Dermis microvascular lymphatic vessel endothelial cell (primary cell): ENCODE results near the gene CNGA1. TPM values are rescaled to one million over a fixed set of nuclear protein-coding genes. Genes with fewer than 3 reads are reported as not detected.

Experiments used
- DNase-seq, 2 donors: peaks; one replicate each; pipeline versions ENCODE4 v3.0.0 to v3.0.0-alpha.2; 2010; ENCODE audit warnings: low read depth in 2 of 2
- total RNA-seq: library from RNA; depleted of rRNA; stranded (reverse); fragments of >200 nt; gene quantifications from 2 replicates; pipeline ENCODE4 v1.2.1, GENCODE V29; 2014

Gene CNGA1
- not detected in 2 replicates for total RNA-seq

DNA sequence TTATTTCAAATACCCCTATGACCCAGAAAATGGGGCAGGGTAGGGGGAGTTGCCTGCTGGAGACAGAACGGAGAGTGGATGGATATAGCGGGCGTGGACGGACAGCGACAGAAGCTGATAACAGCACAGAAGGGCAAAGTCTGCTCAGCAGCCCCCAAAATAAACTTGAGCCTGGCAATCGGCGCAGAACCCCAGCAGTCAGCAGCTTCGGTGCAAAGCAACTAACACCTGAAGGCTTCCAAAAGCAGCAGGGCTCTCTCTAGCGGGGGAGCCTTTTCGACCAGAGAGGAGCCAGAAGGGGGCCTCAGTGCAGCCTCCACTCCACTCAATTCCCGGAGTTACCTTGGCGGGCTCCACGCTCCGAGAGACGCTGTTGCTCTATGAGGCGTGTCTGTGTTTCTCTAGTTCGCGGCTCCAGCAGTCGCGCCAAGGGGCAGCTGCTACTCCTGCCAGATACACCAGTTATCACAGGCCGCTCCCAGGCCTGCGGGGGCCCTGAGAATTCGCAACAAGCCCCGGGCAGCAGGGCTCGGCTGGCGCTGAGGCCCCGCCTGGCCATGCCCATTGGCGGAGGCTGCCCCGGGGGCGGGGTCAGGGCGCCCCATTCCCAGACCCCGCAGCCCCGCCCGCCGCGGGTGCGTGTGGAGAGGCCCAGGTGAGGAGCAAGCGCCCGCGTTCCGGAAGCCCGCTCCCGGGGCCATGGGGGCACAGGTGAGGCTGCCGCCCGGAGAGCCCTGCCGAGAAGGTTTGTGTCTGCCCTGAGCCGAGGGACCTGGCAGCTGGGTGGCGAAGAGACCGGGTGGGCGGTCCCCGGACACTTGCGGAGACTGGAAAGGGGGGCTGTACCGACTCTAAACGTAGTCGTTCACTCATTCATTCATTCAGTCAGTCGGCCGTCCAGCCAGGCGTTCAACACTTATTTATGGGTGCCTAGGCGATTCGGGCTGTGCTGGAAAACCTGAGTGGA, at the start of gene CNGA1, which contains the start of gene NIPAL1:
TSS of gene CNGA1 (minus strand) at position 541 of the 967 bp plus-strand sequence. CDS start 63,992 bp downstream, outside the sequence.
TSS of gene NIPAL1 (plus strand) at position 632 of the 967 bp plus-strand sequence. CDS start at position 700, 68 bp downstream.
- DNase-seq = peak in 1 of 2 donors; percentile 56

DNA sequence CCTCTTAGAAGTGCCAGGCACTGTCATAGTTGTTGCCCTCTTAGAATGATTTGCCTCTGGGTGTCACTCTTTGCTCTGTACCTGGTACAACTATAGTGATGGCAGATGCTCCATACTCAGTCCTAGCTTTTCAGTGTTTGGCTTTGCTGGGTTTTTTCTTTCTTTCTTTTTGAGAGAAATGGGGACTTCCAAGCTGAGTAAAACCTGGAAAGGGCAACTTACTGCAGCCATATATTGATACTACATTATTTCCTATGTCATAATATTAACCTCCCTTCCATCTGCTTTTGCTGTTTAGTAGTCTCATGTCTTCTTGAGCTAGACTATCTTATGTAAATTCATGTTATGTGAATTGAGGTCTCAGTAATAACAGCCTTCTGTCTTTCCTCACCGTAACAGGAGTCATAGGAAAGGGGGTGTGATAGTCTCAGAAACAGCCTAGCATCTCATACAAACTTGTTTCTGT, 49.1 kb upstream of the CNGA1 start:
- DNase-seq = no peak

GRCh38 chr4:48064349-48064748, 47.9 kb upstream of the CNGA1 start:
- no peak for DNase-seq

- no peak for DNase-seq
Measured at GRCh38 chr4:48058617-48059530, 42.4 kb upstream of the CNGA1 start.

DNA sequence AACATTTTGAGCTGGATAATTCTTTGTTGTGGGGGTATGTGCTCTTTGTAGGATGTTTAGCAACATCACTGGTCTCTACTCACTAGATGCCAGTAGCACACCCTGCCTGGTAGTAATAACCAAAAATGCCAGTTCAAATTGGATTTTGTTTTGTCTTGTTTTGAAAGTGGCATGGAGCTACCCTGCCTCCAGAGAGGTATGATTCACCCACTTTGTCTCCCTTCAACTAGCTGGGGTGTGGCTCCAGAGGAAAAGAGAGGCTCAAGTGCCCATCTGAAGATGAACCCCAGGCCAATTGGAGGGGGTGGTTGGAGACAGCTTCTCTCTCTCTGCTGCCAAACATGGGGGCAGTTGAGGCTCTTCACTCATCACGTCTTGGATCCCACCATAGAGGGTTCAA, 34.6 kb upstream of the CNGA1 start:
- DNase-seq = no peak

DNA sequence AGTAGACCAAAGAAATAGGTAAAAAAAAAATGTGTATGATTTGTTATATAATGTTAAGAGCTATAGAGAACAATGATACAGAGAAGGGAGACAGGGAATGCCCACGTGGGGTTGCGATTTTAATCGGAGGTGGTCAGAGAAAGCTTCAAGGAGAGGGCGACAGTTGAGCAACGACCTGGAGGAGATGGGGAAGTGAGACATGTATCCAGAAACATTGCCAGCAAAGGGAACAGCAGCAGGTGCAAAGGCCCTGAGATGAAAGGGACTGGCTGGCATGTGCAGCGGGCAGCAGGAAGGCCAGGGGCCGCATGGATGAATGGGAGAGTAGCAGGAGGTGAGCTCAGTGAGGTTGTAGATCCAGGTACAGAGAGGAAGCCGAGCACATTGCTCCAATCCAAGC, 33.0 kb upstream of the CNGA1 start:
- DNase-seq = no peak

DNA sequence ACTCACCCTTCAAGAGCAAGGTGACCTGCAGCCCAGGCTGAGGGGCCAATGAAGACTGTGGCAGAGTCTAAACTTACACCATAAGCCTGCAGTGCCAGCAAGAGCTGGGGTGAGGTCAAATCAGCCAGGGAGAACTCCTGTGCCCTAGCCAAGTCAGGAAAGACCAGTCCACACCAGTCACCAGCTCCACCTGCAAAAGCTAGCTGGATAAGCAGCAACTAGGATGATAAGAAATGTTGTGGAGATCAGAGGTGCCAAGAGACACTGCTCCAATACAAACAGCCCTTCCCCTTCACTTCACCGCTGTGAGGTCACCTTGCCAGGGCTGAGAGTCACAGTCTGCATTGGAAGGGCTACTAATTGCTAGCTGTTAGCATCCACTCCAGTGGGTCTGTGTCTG, 31.4 kb upstream of the CNGA1 start:
- DNase-seq = no peak

GRCh38 chr4:48047421-48047844, 31.0 kb upstream of the CNGA1 start:
- DNase-seq = no peak

- DNase-seq = no peak
Measured at GRCh38 chr4:48046059-48046458, 29.6 kb upstream of the CNGA1 start.

- DNase-seq = no peak
Measured at GRCh38 chr4:48044298-48044697, 27.8 kb upstream of the CNGA1 start.

- no peak for DNase-seq
Measured at GRCh38 chr4:48043504-48043903, 27.0 kb upstream of the CNGA1 start.

DNA sequence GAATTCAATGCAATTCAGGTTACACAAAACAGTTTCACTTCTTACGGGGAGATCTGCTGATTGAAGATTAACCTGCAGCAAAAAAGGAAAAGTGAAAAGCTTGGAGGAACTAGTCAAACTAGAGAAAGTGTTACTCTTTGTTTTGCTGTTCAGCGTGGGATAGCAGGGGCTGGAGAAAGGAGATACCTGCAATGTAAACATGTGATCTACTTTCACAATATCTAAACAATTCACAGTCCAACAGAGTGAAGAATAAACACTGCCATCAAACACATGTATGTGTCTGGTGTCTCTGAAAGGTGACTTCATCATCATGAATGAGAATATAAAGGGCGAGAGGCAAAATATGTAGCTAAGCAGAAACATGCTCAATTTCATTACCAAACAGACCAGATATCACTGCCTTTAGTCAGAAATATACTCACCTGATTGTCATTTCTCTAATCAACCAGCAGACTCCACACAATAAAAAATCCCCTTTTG, 26.5 kb upstream of the CNGA1 start:
- DNase-seq = no peak

DNA sequence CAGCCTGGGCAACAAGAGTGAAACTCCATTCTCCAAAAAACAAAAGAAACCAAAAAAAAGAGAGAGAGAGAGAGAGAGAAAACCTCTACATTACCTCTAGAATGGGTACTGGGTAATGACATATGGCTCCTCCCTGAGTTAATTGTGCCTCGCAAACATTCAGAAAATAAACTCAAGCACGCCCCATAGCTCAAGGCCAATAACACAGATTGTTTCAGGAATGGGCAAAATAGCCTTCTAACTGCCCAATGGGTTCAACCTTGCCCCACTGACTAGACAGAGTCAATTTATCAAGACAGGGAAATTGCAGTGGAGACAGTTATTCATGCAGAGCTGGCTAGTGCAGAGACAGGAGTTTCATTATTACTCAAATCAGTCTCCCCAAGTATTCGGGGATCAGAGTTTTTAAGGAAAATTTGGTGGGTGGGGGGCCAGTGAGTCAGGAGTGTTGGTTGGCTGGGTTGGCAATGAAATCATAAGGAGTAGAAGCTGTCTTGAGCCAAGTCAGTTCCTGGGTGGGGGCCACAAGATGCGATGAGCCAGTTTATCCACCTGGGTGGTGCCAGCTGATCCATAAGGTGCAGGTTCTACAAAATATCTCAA, 25.2 kb upstream of the CNGA1 start:
- no peak for DNase-seq

- no peak for DNase-seq
Measured at GRCh38 chr4:48039561-48039960, 23.1 kb upstream of the CNGA1 start.

- no peak for DNase-seq
Measured at GRCh38 chr4:48038666-48039065, 22.2 kb upstream of the CNGA1 start.

GRCh38 chr4:48037117-48037462, 20.6 kb upstream of the CNGA1 start:
- no peak for DNase-seq

- DNase-seq = no peak
Measured at GRCh38 chr4:48035952-48036351, 19.5 kb upstream of the CNGA1 start.

DNA sequence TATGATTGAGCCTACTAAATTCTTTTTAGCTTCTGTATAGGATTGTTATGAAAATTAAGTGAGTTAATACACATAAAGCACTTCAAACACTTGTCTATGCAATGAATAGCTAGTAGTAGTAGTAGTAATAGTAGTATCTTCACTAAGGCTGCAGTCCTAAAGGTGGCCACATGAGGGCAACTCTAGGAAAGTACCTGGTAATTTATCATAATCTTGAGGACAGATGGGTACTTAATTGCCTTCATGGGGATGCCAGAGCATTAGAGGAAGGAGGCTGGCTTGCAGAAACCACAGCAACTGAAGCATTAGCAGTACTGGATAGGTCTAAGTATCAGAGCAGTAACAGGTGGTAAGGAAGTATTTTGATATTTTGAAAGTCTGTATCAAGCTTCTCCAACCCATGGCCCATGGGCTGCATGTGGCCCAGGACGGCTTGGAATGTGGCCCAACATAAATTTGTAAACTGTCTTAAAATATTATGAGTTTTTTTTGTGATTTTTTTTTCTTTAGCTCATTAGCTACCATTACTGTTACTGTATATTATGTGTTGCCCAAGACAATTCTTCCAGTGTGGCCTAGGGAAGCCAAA, 17.4 kb upstream of the CNGA1 start:
- peak in 1 of 2 donors; percentile 35 for DNase-seq

DNA sequence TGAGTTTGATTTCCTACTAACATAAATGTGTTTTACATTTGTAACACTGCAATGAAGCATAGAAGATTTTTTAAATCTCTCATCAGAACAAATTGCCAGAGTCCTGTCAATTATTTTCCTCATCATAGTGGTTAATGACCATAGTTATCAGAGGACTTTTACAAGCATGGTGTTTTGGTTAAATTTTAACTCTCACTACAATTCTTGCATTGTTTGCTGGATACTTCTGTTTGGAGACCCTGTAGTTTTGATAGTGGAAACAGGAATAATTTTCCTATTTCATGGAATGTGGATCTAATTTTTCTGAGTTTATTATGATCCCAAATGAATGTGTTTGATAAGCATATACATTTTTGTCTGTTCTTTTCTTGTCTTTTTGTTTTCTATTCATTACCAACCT, 16.9 kb upstream of the CNGA1 start:
- DNase-seq = no peak

GRCh38 chr4:48032721-48033120, 16.2 kb upstream of the CNGA1 start:
- no peak for DNase-seq
